KMS-11 (cell line): Measurements from ENCODE around the gene S1PR4.
"Not testable (repeated sequence)": the region's sequence is repeated elsewhere in the genome, so short reads cannot be mapped to it uniquely, and the experiment has no call there.

ENCODE experiments used
- H2AFZ ChIP-seq: fragments of 200-600 bp; sonication (generic); 2 replicates; pipeline ENCODE4 v1.6.1; 2016; ENCODE audit warnings: antibody characterized with exemption, mixed run types, low read depth
- H3K27ac ChIP-seq: fragments of 200-600 bp; sonication (generic); 2 replicates; pipeline ENCODE4 v1.6.1; 2016; ENCODE audit warnings: mild to moderate bottlenecking, mixed run types
- H3K27me3 ChIP-seq: fragments of 200-600 bp; sonication (generic); 2 replicates; pipeline ENCODE4 v1.6.1; 2017; ENCODE audit warnings: mild to moderate bottlenecking, low read depth, mixed run types, moderate library complexity; ENCODE audit not compliant: insufficient read depth
- H3K36me3 ChIP-seq: fragments of 200-600 bp; sonication (generic); 2 replicates; pipeline ENCODE4 v1.6.1; 2017; ENCODE audit warnings: mild to moderate bottlenecking, mixed run types; ENCODE audit not compliant: insufficient read depth
- H3K4me1 ChIP-seq: fragments of 200-600 bp; sonication (generic); 2 replicates; pipeline ENCODE4 v1.6.1; 2016; ENCODE audit warnings: mild to moderate bottlenecking, low read depth, mixed run types; ENCODE audit not compliant: poor library complexity, severe bottlenecking
- H3K4me2 ChIP-seq: fragments of 200-600 bp; sonication (generic); 2 replicates; pipeline ENCODE4 v1.7.0; 2016; ENCODE audit warnings: mild to moderate bottlenecking, mixed run types
- H3K4me3 ChIP-seq: fragments of 200-600 bp; sonication (generic); IDR thresholded peaks from 2 replicates; pipeline ENCODE4 v1.6.1; 2017; ENCODE audit warnings: low read depth, low read length, mixed read lengths; ENCODE audit not compliant: insufficient read depth
- H3K79me2 ChIP-seq: fragments of 200-600 bp; sonication (generic); 2 replicates; pipeline ENCODE4 v1.6.1; 2016; ENCODE audit warnings: low read depth, mixed run types; ENCODE audit not compliant: insufficient read depth
- H3K9ac ChIP-seq: fragments of 200-600 bp; sonication (generic); 2 replicates; pipeline ENCODE4 v1.6.1; 2016; ENCODE audit warnings: mild to moderate bottlenecking, mixed run types
- H4K20me1 ChIP-seq: fragments of 200-600 bp; sonication (generic); 2 replicates; pipeline ENCODE4 v1.6.1; 2016; ENCODE audit warnings: mild to moderate bottlenecking, mixed run types; ENCODE audit not compliant: insufficient read depth
- TF ChIP-seq, protein P1 (sequence below): fragments of 200-600 bp; sonication (generic); conservative IDR thresholded peaks from 2 replicates; pipeline ENCODE4 v1.6.1; 2017; ENCODE audit warnings: low read depth, mild to moderate bottlenecking, antibody characterized with exemption, low read length, moderate library complexity, mixed read lengths

S1PR4 gene

GRCh38 chr19:3153286-3154230 lies 25.0 kb upstream of the S1PR4 start:
- H3K4me2 ChIP-seq = no peak overlapping the region
- no peaks in the 10 kb centered on the region for H3K79me2 ChIP-seq
- TF ChIP-seq, protein P1, sequence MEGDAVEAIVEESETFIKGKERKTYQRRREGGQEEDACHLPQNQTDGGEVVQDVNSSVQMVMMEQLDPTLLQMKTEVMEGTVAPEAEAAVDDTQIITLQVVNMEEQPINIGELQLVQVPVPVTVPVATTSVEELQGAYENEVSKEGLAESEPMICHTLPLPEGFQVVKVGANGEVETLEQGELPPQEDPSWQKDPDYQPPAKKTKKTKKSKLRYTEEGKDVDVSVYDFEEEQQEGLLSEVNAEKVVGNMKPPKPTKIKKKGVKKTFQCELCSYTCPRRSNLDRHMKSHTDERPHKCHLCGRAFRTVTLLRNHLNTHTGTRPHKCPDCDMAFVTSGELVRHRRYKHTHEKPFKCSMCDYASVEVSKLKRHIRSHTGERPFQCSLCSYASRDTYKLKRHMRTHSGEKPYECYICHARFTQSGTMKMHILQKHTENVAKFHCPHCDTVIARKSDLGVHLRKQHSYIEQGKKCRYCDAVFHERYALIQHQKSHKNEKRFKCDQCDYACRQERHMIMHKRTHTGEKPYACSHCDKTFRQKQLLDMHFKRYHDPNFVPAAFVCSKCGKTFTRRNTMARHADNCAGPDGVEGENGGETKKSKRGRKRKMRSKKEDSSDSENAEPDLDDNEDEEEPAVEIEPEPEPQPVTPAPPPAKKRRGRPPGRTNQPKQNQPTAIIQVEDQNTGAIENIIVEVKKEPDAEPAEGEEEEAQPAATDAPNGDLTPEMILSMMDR = no peak
- no peak overlapping the region for H3K27ac ChIP-seq
- H3K4me1 ChIP-seq = no peaks in the 10 kb centered on the region
- H4K20me1 ChIP-seq = no peaks in the 10 kb centered on the region
- H3K4me3 ChIP-seq = no peak overlapping the region
- H3K9ac ChIP-seq = no peak overlapping the region
- H3K27me3 ChIP-seq = peaks cover 27% of the 10 kb centered on the region
- no peak overlapping the region for H2AFZ ChIP-seq
- H3K36me3 ChIP-seq = no peaks in the 10 kb centered on the region

DNA sequence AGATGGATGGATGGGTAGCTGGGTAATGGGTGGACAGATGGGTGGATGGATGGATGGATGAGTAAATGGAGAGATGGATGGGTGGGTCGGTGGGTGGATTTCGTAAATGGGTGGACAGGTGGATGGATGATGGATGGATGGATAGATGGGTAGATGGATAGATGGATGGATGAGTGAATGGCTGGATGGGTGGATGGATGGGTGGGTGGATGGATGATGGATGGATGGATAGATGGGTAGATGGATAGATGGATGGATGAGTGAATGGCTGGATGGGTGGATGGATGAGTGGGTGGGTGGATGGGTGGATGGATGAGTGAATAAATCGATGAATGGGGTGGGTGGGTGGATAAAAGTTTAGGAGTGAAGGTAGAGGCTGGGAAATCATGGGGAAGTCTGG lies 24.1 kb upstream of the S1PR4 start:
- H4K20me1 ChIP-seq, H3K9ac ChIP-seq, H3K4me2 ChIP-seq, H3K27ac ChIP-seq, H3K36me3 ChIP-seq, H3K79me2 ChIP-seq, H3K4me1 ChIP-seq, H2AFZ ChIP-seq, H3K4me3 ChIP-seq: not testable (repeated sequence)
- peaks cover 36% of the 10 kb centered on the region for H3K27me3 ChIP-seq

DNA sequence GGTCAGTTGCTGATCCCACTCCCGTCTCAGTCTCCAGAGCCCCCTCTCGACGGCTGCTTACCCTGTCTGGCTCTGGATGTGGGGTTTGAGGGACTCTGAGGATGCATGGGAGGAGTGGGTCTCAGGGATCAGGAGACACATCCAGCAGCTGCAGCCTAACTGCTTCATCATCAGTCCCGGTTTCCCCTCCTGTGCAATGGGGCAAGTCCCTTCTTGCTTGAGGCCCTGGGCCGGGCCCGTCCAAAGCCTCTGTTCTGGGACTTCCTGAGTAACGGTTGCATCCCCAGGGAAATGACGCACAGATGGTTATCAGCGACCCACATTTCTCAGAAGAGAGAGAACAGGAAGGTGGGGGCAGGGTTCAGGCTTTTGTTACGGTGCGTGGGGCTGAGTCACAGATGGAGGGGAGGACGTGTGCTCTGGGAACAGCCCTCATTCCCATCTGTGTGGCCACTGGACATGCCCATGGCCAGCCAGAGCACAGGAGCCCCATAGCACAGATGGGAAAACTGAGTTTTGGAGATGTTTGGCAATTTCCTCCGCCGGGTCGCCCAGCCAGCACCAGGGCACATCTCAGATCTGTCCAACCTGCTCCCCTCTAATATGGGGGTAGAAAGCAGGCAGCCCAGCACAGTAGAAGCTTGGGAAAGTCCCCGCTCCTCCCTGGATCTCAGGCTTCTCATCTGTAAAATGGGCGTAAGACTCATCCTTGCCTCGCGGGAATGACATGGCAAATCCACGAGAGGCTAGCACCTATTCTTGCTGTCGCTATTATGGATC lies 23.4 kb upstream of the S1PR4 start:
- H3K4me1 ChIP-seq = no peaks in the 10 kb centered on the region
- H3K4me3 ChIP-seq = no peak overlapping the region
- no peak overlapping the region for H3K4me2 ChIP-seq
- H3K79me2 ChIP-seq = no peaks in the 10 kb centered on the region
- H3K27ac ChIP-seq = no peak overlapping the region
- peaks cover 37% of the 10 kb centered on the region for H3K27me3 ChIP-seq
- no peak overlapping the region for H2AFZ ChIP-seq
- TF ChIP-seq, protein P1 = no peak
- no peak overlapping the region for H3K9ac ChIP-seq
- H3K36me3 ChIP-seq = no peaks in the 10 kb centered on the region
- H4K20me1 ChIP-seq = no peaks in the 10 kb centered on the region

DNA sequence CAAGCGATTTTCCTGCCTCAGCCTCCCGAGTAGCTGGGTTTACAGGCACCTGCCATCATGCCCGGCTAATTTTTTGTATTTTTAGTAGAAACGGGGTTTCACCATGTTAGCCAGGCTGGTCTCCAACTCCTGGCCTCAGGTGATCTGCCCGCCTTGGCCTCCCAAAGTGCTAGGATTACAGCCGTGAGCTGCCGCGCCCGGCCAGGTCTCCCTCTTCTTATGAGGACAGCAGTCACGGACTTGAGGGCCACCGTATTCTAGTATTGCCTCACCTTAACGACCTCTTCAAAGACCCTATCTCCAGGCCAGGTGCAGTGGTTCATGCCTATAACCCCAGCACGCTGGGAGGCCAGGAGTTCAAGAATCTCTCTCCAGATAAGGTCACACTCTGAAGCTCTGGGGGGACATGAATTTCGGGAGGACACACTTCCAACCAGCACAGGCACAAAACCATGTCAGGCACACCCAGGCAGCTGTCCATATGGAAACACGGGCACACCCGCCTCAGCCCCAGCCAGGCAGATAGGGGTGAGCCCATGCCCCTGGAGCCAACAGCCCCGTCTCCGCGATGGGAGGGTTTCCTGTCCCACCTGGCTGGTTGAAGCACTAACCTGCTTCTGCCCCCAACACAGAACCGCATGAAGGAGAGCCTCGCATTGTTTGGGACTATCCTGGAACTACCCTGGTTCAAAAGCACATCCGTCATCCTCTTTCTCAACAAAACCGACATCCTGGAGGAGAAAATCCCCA lies 21.3 kb upstream of the S1PR4 start:
- Histone ChIP-seq H3K36me3 (no peaks in the 10 kb centered on the region), H3K27me3 (peaks cover 39% of the 10 kb centered on the region), H4K20me1 (no peaks in the 10 kb centered on the region), H3K4me3 (no peak overlapping the region), H3K79me2 (no peaks in the 10 kb centered on the region), H3K4me2 (no peak overlapping the region), H3K27ac (no peak overlapping the region), H2AFZ (no peak overlapping the region), H3K9ac (no peak overlapping the region), H3K4me1 (no peaks in the 10 kb centered on the region)
- TF ChIP-seq, protein P1 = no peak
